Upper lobe of left lung (tissue), 4 donors: ENCODE data around the gene FYB1.

Experiments
- CTCF ChIP-seq, 6 experiments: fragments of 450-650 bp in 4 of 6; fragments of 200-600 bp in 2 of 6; sonication (generic) in 2 of 6; IDR thresholded peaks; one replicate each; pipeline ENCODE4 v1.5.1; 2016 to 2019; ENCODE audit warnings: antibody characterized with exemption in 6 of 6
- POLR2AphosphoS5 ChIP-seq, 2 donors: sonication (generic); formaldehyde crosslinking; IDR thresholded peaks; one replicate each; pipeline ENCODE4 v1.5.1; 2017; ENCODE audit warnings: antibody characterized with exemption in 2 of 2

- TF ChIP-seq CTCF (IDR thresholded peaks at IDR 0.05) (no peak), POLR2AphosphoS5 (IDR thresholded peaks at IDR 0.05) (no peak)
These were observed 115.1 kb downstream of the FYB1 start for GRCh38 chr5:39104221-39104620.
